ENCODE measurements around the gene PLK3. TPM values are rescaled to one million over a fixed set of nuclear protein-coding genes. Genes with fewer than 3 reads are reported as not detected.

The PLK3 gene
- total and polyA plus RNA-seq, 2 experiments from 2014 or later, result 18.2 to 40.1 TPM

DNA sequence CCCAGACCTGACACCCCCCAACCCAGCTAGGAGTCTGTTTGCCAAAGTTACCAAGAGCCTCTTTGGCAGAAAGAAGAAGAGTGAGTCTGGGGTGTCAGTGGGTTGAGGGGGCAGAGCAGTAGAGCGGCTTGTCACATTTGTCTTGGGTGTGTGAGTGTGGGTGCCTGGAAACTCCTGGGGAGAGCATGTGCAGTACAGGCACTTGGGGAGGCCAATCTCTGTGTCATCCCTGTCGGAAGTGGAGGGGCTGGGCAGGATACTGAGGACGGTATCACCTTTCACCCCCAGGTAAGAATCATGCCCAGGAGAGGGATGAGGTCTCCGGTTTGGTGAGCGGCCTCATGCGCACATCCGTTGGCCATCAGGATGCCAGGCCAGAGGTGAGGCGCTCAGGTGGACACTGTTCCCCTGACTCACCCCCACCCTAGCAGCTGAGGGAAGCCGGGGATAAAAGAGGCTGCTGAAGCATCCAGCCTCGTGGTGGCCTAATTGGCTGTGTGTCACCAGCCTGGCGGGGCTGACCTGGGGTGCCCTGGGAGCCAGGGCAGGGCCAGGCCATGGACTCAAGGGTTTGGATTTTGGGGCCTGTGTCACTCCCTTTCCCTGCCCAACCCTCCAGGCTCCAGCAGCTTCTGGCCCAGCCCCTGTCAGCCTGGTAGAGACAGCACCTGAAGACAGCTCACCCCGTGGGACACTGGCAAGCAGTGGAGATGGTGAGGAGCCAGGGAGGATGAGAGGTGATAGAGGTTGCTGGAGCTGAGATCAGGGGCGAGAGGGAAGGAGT, 3.3 kb downstream of the PLK3 start:
- Histone ChIP-seq H3K9me3 (ENCODE audit: low read depth) (no peaks in the 10 kb centered on the region), H3K36me3 (replicated peaks; ENCODE audit: insufficient read depth, low read depth) (no peaks in the 10 kb centered on the region), H3K27me3 (no peaks in the 10 kb centered on the region), H4K20me1 (ENCODE audit: insufficient read depth, poor library complexity, severe bottlenecking) (no peaks in the 10 kb centered on the region), H3K79me2 (peaks cover 10% of the 10 kb centered on the region), H3K4me1 (ENCODE audit: insufficient read depth) (peaks cover 20% of the 10 kb centered on the region), H2AFZ (no peak overlapping the region), H3K4me3 (no peak overlapping the region), H3K9me2 (replicated peaks; ENCODE audit: insufficient read depth) (no peaks in the 10 kb centered on the region), H3K4me2 (no peak overlapping the region), H3K27ac (no peak overlapping the region)
- WGBS (ENCODE audit: low lambda C conversion rate, missing lambda C conversion rate), result 93% methylated on average over 13 of the region's 13 CpGs
- TF ChIP-seq EZH2phosphoT487 (IDR thresholded peaks at IDR 0.05; ENCODE audit: low read depth, severe bottlenecking, unreplicated experiment) (no peak), EZH2 (IDR thresholded peaks at IDR 0.05; ENCODE audit: borderline replicate concordance) (no peak)
- TF ChIP-seq, protein P1, sequence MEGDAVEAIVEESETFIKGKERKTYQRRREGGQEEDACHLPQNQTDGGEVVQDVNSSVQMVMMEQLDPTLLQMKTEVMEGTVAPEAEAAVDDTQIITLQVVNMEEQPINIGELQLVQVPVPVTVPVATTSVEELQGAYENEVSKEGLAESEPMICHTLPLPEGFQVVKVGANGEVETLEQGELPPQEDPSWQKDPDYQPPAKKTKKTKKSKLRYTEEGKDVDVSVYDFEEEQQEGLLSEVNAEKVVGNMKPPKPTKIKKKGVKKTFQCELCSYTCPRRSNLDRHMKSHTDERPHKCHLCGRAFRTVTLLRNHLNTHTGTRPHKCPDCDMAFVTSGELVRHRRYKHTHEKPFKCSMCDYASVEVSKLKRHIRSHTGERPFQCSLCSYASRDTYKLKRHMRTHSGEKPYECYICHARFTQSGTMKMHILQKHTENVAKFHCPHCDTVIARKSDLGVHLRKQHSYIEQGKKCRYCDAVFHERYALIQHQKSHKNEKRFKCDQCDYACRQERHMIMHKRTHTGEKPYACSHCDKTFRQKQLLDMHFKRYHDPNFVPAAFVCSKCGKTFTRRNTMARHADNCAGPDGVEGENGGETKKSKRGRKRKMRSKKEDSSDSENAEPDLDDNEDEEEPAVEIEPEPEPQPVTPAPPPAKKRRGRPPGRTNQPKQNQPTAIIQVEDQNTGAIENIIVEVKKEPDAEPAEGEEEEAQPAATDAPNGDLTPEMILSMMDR (IDR thresholded peaks at IDR 0.05; ENCODE audit: poor library complexity), result no peak
- no peak for DNase-seq (ENCODE audit: low spot score)

DNA sequence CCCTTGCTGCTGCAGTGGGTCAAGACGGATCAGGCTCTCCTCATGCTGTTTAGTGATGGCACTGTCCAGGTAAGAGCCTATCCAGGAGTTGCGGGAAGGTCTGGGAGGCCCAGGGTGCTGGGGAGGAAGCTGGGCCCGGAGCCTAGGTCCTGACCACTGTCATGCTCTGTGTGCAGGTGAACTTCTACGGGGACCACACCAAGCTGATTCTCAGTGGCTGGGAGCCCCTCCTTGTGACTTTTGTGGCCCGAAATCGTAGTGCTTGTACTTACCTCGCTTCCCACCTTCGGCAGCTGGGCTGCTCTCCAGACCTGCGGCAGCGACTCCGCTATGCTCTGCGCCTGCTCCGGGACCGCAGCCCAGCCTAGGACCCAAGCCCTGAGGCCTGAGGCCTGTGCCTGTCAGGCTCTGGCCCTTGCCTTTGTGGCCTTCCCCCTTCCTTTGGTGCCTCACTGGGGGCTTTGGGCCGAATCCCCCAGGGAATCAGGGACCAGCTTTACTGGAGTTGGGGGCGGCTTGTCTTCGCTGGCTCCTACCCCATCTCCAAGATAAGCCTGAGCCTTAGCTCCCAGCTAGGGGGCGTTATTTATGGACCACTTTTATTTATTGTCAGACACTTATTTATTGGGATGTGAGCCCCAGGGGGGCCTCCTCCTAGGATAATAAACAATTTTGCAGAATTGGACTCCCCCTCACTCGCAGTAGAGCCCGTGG, 5.3 kb downstream of the PLK3 start:
- H3K4me2 ChIP-seq, result no peak overlapping the region
- peaks cover 23% of the 10 kb centered on the region for H3K79me2 ChIP-seq
- 97% methylated on average over 20 of the region's 20 CpGs for WGBS (ENCODE audit: low lambda C conversion rate, missing lambda C conversion rate)
- H4K20me1 ChIP-seq (ENCODE audit: insufficient read depth, poor library complexity, severe bottlenecking), result no peaks in the 10 kb centered on the region
- DNase-seq (ENCODE audit: low spot score), result peak; percentile 6
- H3K9me2 ChIP-seq (replicated peaks; ENCODE audit: insufficient read depth), result no peaks in the 10 kb centered on the region
- H3K9me3 ChIP-seq (ENCODE audit: low read depth), result no peaks in the 10 kb centered on the region
- H3K36me3 ChIP-seq (replicated peaks; ENCODE audit: insufficient read depth, low read depth), result no peaks in the 10 kb centered on the region
- peaks cover 39% of the 10 kb centered on the region for H3K4me1 ChIP-seq (ENCODE audit: insufficient read depth)
- H3K4me3 ChIP-seq, result no peak overlapping the region
- TF ChIP-seq EZH2 (IDR thresholded peaks at IDR 0.05; ENCODE audit: borderline replicate concordance), result no peak
- TF ChIP-seq, protein P1 (IDR thresholded peaks at IDR 0.05; ENCODE audit: poor library complexity), result no peak
- no peak for TF ChIP-seq EZH2phosphoT487 (IDR thresholded peaks at IDR 0.05; ENCODE audit: low read depth, severe bottlenecking, unreplicated experiment)
- H2AFZ ChIP-seq, result no peak overlapping the region
- H3K27me3 ChIP-seq, result no peaks in the 10 kb centered on the region
- H3K27ac ChIP-seq, result no peak overlapping the region

DNA sequence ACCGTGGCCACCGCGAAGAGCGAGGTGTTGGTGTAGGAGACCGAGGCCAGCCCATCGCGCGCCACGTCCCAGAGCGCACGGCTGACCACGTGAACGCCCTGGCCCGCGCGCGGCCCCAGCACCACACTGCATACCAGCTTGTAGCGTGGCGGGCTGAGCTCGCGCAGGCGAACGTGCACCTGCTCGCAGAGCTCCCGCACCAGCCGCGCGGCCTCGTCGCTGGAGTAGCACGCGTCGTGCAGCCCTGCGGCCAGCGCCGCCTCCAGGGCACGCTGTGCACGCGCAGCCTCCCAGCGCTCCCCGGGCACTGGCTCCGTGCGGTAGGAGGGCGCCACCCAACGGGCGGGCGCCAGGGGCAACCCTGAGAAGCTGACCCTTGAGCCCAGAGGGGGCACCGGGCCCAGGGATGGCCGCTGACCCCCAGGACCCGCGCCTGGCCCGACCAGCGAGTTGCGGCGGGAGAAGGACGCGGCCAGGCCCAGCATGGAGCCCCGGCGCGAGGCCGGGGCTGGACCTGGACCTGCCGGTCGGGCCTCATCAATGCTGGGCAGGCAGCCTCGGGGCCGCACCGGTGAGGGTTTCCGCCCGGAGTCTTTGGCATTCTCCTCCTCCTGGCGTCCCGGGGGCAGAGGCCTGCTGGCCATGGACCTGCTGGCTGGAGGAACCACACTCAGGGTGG, 6.0 kb downstream of the PLK3 start:
- Histone ChIP-seq H3K27me3 (no peaks in the 10 kb centered on the region), H3K4me3 (no peak overlapping the region), H4K20me1 (ENCODE audit: insufficient read depth, poor library complexity, severe bottlenecking) (no peaks in the 10 kb centered on the region), H3K36me3 (replicated peaks; ENCODE audit: insufficient read depth, low read depth) (no peaks in the 10 kb centered on the region), H3K4me1 (ENCODE audit: insufficient read depth) (peaks cover 43% of the 10 kb centered on the region), H3K9me3 (ENCODE audit: low read depth) (no peaks in the 10 kb centered on the region), H3K9me2 (replicated peaks; ENCODE audit: insufficient read depth) (no peaks in the 10 kb centered on the region), H3K79me2 (peaks cover 22% of the 10 kb centered on the region), H3K27ac (peak overlapping the region; percentile 100), H3K4me2 (no peak overlapping the region), H2AFZ (no peak overlapping the region)
- TF ChIP-seq EZH2 (IDR thresholded peaks at IDR 0.05; ENCODE audit: borderline replicate concordance) (no peak), EZH2phosphoT487 (IDR thresholded peaks at IDR 0.05; ENCODE audit: low read depth, severe bottlenecking, unreplicated experiment) (no peak)
- TF ChIP-seq, protein P1 (IDR thresholded peaks at IDR 0.05; ENCODE audit: poor library complexity), result no peak
- WGBS (ENCODE audit: low lambda C conversion rate, missing lambda C conversion rate), result 98% methylated on average over 52 of the region's 70 CpGs
- peak; percentile 9 for DNase-seq (ENCODE audit: low spot score)

Measured in hepatocyte (in vitro differentiated cells).